ENCODE results near the gene ZDHHC5.

GRCh38 chr11:57732661-57733060 is 64.7 kb downstream of the ZDHHC5 start:
- no peak for TF ChIP-seq ZNF530 (tag by site-specific recombination; IDR thresholded peaks at IDR 0.05; ENCODE audit: low read depth)
- no peak for TF ChIP-seq ZNF501 (tag by site-specific recombination; IDR thresholded peaks at IDR 0.05)
- TF ChIP-seq CTCF (tag by site-specific recombination; IDR thresholded peaks at IDR 0.05), result no peak
- TF ChIP-seq ZBTB8A (tag by site-specific recombination; IDR thresholded peaks at IDR 0.05), result no peak
- TF ChIP-seq ZNF624 (tag by site-specific recombination; IDR thresholded peaks at IDR 0.05), result no peak
- no peak for TF ChIP-seq YY1 (tag by site-specific recombination; IDR thresholded peaks at IDR 0.05)

Data from HEK293 (cell line).